HG03565 (cell line): Measurements from ENCODE around the gene PSG11.
"Not testable (repeated sequence)": the region's sequence is repeated elsewhere in the genome, so short reads cannot be mapped to it uniquely, and the experiment has no call there.

Experiments
- ATAC-seq: cut with Tn5 transposase; IDR thresholded peaks from one replicate; pipeline ENCODE4 v1.9.1; 2021; ENCODE audit warnings: mild to moderate bottlenecking, moderate library complexity; ENCODE audit not compliant: unreplicated experiment

The PSG11 gene

DNA sequence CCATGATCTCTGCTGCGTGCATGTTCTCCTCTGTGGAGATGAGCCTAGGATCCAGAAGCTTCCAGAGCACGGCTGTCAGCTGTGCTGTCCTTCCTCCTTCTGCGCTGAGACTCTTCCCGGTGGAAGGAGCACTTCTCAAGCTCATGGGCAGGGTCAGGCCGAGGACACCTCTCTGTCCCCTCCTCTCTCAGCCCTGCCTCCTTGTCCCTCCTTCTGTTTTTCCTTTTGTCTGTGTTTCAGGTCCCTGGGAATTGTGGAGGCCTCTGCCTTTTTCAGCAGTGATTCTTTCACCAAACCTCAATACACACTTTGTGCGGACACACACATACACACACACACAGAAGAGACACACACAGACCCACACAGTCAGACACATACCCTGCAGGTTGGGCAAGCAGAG lies at the start of gene PSG11:
PSG11 (minus strand) TSS at position 101 of the 400 bp plus-strand sequence; CDS start at position 4, 97 bp downstream.
- ATAC-seq, result not testable (repeated sequence)

DNA sequence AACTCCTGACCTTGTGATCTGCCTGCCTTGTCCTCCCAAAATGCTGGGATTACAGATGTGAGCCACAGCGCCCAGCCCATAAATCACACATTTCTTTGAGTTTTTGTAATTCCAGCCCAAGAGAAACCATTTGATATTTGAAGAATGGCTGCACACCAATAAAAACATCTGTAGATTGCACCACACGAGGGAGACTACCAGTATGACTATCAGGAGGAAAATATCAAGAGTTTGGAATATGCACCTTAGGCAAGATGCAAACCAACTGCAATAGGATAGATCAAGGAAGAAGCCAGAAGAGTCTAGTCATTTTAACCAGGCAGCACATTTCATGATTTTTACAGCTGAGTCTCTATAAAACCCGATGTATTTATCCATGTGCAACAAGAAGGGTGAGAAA lies 36.1 kb upstream of the PSG11 start:
- ATAC-seq, result not testable (repeated sequence)

DNA sequence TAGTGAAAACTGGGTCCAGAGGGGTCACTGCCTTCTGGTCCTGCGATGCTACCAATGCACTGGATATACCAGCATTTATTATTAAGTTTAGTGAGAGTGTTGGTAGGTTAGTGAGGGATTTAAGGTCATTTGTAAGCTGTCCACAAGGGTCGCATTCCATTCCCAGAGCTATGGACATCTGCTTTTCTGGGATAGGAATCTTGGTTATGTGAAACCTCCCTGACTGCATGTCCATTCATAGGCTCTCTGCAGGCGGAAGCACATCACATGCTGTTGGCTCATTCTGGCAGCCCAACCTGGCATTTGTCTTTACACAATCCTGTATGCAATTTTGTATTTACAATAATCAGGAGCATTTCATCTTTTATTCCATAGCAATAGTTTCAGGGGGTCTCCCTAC lies 35.1 kb upstream of the PSG11 start:
- ATAC-seq, result not testable (repeated sequence)

DNA sequence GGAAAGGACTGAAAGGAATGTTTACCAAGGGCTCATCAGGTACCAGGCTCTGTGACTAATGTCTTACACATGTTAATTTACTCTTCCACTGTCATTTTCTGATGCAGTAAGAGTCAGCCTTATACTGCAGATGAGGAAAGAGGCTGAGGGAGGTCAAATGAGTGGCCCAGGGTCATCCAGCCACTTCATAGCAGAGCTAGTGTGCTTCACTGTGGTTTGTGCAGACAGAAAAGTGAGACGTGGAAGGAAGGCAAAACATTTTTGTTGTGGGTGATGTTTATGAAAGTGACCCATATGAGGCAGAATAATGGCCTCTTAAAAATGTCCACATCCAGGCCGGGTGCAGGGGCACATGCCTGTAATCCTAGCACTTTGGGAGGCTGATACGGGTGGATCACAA lies 34.0 kb upstream of the PSG11 start:
- ATAC-seq, result not testable (repeated sequence)

DNA sequence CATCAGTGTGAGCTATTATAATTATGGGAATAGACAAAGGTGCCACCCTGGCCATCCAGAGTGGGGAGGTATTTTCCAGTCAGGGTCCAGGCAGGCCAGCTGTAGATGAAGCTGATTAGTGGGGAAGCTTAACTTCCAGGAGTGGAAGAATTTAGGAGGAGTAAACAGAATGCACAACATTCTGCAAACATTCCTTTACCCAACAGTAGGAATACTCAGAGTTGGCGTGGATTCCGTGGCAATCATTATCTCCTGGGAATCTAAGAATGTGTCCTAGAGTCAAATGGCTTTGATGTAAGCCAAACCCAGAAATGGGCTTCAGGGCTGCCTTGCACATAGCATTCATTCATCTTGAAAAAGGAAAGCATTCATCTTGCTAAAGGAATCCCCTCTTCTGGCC lies 33.2 kb upstream of the PSG11 start:
- not testable (repeated sequence) for ATAC-seq

DNA sequence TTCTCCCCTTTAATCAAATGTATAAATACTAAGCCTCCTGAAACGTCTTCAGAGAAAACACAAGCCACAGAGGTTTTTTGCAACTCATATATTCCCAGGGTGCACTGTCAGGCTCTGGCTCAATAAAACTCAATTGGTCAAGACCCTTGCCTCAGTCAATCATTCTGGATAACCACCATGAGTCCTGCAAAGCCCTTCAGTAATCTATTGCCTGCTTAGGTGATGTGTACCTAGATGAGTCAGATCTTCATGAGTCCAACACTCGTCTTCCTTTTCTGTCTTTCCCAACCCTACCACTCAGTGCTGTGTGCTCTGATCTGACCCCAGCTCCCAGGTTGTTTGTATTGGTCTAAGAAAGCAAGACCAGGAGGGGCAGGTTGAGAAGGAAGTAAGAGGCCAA lies 32.2 kb upstream of the PSG11 start:
- not testable (repeated sequence) for ATAC-seq

DNA sequence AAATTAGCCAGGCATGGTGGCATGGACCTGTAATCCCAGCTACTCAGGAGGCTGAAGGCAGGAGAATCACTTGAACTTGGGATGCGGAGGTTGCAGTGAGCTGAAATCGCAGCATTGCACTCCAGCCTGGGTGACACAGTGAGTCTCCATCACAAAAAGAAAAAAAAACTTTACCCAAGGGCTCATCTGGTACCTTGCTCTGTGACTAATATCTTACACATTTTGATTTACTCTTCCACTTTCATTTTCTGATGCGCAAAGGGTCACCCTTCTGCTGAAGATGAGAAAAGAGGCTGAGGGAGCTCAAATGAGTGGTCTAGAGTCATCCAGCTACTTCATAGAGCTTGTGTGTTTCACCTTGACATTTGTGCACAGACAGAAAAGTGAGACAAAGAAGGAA lies 21.7 kb upstream of the PSG11 start:
- not testable (repeated sequence) for ATAC-seq

DNA sequence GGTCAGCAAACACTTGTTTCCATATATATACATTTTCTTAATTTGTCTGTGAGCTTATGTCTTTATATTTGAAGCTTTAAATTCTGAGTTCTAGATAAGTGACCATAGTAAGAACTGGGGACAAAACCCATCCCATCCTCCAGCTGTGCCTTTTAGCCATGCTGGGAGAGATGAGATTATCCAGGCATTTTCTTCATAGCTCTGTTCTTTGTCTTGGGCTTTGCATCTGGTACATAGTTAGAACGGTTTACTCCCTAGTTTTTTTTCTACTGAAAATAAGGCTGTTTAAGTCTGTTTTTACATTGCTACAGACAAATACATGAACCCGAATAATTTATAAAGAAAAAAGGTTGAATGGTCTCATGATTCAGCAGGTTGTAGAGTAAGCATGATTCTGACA lies 20.3 kb upstream of the PSG11 start:
- not testable (repeated sequence) for ATAC-seq

DNA sequence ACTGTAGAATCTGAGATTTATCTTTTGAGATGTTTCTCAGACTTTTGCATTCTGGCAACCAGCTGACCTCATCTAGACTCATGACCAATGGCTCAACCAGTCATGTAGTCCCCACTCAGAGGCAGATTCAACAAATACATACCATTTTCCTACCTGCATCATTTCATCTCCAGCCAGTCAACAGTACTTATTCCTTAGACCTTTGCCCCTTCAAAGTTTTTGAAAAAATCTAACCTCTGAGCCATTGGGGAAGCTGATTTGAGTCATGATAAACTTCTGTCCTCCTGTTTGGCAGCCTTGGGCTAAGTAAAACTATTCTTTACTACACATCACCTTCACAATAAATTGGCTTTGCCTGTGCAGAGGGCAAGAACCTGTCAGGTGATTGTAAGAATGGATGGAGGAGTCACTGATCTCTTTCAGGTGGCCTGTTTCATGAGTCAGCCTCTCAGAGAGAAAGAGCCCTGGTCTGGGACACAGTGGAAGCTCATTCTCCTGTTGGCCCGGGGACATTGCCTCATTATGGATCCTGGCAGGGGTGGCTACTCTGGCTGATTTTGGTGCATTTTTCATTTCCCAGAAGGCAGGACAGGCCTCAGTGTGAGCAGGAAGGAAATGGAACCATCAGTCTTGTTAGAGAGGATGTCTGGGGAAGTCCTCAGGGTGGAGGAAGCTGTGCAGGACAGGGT lies 17.4 kb upstream of the PSG11 start:
- not testable (repeated sequence) for ATAC-seq

DNA sequence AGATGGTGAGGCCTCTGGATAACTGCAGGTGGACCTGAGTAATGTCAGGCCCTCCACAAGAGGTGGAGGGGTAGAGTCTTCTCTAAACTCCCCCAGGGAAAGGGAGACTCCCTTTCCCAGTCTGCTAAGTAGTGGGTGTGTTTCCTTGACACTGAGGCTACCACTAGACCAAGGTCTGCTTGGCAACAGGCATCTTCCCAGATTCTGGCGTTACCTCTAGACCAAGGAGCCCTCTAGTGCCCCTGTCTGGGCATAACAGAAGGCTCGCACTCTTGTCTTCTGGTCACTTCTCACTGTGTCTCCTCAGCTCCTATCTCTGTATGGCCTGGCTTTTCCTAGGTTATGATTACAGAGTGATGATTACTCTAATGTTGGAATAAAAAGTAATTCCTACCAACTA lies 5.4 kb upstream of the PSG11 start:
- not testable (repeated sequence) for ATAC-seq

DNA sequence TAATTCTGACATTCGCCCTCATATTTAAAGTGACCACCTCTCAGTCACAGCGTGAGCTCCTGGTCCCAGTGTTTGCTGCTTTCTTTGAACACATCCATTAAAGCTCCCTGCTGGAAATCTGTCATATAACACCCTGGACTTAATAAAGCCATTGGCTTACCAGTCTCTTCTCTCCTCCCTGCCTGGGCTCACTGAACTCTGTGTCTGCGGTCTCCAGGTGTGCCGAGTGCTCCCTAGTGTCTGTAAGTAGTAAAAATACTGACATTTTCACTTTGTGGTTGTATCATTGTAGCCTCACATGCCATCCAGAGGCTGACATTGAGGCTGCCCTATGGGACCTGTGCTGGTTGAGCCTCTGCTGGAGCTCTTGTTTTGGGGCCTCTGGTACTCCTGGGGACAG lies 2.6 kb upstream of the PSG11 start:
- ATAC-seq, result no peak

DNA sequence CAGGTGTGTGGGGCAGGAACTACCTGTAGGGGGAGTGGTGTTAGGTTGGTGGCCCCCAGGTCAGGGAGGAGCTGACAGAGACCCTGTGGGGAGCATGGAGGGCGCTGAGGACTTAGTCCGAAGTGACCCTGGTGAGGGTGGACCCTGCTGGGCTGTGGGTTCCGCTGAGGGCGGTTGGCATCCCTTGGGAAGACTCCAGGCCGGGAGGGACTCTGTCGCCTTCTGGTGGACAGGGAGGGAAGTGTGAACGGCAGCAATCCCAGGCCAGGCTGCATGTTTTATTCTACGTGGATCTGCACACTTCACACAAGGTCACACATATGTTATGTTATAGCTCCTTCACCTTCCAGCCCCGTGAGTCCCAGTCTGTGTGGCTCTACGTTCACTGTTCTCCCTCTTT lies 1.7 kb upstream of the PSG11 start:
- ATAC-seq, result not testable (repeated sequence)

DNA sequence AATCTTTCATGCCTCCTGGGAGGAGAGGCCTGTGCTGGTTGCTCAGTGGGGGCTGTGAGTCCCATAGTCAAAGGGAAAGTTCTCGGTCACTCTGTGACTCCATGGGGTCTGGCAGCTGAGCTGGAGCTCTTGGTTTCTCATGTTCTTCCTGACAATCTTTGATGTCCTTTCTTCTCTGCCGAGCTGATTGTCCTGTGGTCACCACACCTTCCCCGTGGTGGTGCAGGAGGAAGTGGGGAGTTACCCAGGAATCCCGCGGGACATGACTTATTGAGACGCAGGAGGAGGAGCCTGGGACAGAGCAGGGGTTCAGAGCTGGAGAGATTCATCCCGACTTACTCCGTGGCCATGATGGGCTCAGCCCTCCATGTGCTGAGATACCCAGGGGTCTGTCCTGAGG lies 792 bp upstream of the PSG11 start:
- ATAC-seq, result not testable (repeated sequence)

DNA sequence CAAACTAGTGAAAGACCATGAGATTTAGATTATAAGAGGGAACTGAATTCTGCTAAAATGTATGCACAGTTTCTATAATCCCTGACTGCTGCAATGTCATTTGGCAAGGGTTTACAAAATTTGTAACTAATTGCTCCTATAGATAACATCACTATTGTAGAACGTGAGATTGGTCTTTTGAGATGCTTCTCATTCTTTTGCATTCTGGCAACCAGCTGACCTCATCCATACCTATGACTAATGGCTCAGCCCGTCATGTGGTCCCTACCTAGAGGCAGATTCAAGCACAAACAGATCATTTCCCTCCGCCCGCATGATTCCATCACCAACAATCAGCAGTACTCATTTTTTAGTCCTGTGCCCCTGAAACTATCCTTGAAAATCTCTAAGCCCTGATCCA lies 4.2 kb downstream of the PSG11 start:
- ATAC-seq, result not testable (repeated sequence)

DNA sequence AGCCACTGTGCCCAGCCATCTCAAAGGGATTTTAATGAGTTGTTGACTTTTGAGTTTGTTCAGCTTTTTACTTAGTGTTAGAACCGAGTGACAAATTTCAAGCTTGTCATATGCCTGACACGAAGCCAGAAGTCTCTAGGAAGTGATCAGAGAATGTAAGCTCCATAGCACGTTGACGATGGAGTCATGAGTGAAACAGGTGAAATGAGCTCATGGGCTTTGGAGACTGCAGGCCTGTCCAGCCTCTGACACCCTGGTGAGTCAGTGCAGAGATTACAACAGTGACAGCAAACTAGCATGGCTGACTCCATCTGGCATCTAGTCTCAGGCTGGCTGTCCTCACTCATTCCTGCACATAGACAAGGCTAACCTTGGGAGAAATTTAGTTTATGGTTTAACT lies 4.6 kb downstream of the PSG11 start:
- not testable (repeated sequence) for ATAC-seq

DNA sequence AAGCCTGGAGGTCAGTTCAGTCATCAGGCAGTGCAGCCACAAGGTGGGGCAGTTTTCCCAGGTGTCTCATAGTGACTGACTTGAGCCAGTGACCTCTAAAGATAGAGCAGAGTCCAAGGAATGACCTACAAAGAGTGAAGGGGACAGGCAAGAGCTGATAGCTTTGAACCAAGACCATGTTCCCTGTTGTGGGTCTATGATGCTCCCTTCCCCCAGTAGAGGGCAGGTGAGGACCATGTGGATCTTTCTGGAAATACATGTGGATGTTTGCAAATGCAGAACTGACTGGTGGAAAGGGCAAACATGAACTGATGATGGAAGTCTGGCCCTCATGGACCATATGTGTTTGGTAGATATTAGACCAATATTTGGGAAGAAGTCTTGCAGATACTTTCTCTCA lies 6.7 kb downstream of the PSG11 start:
- not testable (repeated sequence) for ATAC-seq

DNA sequence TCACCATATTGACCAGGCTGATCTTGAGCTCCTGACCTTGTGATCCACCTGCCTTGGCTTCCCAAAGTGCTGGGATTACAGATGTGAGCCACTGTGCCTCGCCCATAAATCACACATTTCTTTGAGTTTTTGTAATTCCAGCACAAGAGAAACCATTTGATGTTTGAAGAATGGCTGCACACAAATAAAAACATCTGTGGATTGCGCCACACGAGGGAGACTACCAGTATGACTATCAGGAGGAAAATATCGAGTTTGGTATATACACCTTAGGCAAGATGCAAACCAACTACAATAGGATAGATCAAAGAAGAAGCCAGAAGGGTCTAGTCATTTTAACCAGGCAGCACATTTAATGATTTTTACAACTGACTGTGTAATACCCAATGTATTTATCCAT lies 20.4 kb downstream of the PSG11 start:
- not testable (repeated sequence) for ATAC-seq

DNA sequence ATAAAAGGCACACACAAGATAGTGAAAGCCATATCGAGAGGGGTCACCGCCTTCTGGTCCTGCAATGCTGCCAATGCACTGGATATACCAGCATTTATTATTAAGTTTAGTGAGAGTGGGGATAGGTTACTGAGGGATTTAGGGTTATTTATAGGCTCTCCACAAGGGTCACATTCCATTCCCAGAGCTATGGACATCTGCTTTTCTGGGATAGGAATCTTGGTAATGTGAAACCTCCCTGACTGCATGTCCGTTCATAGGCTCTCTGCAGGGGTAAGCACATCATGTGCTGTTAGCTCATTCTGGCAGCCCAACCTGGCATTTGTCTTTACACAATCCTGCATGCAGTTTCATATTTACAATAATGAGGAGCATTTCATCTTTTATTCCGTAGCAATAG lies 21.4 kb downstream of the PSG11 start:
- ATAC-seq, result not testable (repeated sequence)

DNA sequence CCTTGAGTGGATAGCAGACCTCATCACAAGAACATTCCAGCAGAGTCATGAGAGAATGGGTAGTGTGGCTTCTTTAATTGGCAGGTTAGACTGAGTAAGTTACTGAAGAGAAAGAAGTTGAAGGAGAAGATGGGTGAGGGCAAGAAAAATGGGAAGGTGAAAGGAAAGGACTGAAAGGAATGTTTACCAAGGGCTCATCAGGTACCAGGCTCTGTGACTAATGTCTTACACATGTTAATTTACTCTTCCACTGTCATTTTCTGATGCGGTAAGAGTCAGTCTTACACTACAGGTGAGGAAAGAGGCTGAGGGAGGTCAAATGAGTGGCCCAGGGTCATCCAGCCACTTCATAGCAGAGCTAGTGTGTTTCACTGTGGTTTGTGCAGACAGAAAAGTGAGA lies 22.6 kb downstream of the PSG11 start:
- not testable (repeated sequence) for ATAC-seq

DNA sequence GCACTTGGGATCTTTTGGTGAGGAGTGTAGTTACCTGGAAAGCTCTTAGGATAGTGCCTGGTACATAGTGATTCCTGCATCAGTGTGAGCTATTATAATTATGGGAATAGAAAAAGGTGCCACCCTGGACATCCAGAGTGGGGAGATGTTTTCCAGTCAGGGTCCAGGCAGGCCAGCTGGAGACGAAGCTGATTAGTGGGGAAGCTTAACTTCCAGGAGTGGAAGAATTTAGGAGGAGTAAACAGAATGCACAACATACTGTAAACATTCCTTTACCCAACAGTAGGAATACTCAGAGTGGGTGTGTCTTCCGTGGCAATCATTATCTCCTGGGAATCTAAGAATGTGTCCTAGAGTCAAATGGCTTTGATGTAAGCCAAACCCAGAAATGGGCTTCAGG lies 23.3 kb downstream of the PSG11 start:
- not testable (repeated sequence) for ATAC-seq

DNA sequence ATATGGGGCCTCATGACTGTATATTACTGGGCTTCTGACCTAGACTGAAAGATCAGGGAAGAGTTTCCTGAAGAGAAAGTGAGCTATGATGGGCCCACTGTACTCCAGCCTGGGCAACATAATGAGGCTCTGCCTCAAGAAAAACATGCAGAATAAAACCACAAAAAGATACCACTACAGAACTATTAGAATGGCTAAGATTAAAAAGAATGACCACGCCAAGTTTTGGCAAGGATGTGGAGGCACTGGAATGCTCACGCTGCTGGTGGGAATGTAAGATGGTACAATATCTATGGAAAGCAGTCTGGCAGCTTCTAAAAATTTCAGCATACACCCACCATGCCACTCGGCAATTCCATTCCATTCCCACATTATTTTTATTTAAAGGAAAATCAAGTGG lies 30.1 kb downstream of the PSG11 start:
- ATAC-seq, result not testable (repeated sequence)

DNA sequence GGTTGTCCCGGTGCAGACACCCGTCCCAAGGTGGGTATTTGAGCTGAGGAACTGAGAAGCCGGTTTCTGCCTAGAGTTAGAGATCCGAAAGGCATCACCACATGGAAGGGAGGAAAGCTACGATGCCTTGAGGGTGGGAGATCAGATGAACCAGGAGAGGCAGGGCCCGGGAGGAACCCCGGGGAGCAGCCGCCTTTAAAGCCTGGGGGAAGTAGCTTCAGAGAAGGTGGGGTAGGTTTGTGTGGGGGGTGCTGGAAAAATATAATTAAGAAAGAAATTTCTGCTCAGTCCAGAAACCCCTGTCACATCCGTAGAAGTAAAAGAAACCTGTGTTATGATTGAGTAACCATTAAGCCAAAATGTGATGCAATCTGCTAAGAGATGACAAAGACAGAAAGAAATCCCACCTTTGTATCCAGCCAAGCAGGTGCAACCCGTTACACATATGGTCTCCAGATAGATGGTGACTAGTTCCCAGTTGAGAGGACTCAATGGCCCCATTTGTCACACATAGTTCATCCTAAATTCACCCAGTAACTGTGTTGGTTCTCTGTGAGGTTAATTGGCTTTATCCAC lies 34.2 kb downstream of the PSG11 start:
- ATAC-seq, result not testable (repeated sequence)

DNA sequence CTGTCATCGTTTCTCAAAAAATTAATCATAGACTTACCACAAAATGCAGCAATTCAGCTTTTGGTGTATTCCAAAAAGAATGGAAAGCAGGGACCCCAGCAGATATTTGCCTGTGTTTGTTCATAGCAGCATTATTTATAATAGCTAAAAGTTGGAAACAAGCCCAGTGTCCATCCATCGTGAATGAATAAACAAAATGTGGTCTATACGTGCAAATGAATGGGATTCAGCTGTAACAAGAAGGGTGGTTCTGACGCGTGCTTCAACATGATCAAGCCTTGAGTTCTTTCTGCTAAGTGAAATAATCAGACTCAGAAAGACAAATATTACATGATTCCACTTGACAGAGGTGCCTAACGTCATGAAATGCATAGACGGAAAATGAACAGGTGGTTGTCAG lies 36.4 kb downstream of the PSG11 start:
- no peak for ATAC-seq
